H54 (cell line): ENCODE measurements around the gene CHGA.

Source experiments
- DNase-seq: peaks from one replicate; pipeline ENCODE4 v3.0.0; 2011; ENCODE audit warnings: low spot score, mixed read lengths; ENCODE audit not compliant: insufficient read length
- FAIRE-seq: peaks from 3 replicates; lab custom pipeline; 2011; peaks lifted over from hg19 to GRCh38; lab: Jason Lieb, UNC
- POLR2A ChIP-seq: IDR thresholded peaks from 2 replicates; pipeline ENCODE4 v1.6.1; 2011; ENCODE audit warnings: low read depth, mild to moderate bottlenecking, low read length

The CHGA gene

DNA sequence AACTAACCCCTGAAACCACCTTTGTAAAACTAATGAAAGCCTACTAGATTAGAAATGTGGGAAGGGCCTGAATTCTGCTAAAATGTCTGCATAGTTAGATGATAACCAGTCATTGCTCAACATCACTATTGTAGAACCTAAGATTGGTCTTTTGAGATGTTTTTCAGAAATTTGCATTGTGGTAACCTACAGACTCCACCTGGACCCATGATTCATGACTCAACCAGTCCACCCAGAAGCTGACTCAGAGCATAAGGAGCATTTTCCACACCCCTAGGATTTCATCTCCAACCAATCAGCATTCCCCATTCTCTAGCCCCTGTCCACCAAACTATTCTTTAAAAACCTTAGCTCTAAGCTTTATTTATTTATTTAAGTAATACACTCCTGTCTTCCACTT, 30.4 kb upstream of the CHGA start:
- DNase-seq (no peak), FAIRE-seq (no peak)
- TF ChIP-seq POLR2A: no peak

DNA sequence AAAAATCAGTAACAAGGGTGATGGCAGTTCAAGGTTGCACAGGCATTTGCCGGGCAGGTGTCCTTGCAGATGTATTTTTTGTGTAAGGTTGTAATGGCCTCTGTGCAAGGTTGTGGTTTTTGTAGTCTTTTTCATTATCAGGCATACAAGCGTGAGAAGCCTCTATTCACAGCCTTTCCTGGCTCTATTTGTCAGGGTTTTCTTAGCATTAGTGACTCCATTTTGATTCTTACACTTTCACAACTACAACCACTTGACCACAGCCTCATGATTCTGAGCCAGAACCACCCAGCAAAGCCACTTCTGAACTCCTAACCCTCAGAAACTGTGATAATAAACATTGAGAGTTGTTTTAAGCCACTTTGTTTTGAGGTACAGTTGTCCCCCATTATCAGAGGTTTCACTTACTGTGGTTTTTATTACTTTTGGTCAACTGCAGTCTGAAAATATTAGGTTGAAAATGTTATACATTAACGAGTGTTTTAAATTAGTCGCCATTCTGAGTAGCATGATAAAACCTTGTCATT, 27.5 kb upstream of the CHGA start:
- DNase-seq: no peak
- FAIRE-seq: no peak
- no peak for TF ChIP-seq POLR2A

DNA sequence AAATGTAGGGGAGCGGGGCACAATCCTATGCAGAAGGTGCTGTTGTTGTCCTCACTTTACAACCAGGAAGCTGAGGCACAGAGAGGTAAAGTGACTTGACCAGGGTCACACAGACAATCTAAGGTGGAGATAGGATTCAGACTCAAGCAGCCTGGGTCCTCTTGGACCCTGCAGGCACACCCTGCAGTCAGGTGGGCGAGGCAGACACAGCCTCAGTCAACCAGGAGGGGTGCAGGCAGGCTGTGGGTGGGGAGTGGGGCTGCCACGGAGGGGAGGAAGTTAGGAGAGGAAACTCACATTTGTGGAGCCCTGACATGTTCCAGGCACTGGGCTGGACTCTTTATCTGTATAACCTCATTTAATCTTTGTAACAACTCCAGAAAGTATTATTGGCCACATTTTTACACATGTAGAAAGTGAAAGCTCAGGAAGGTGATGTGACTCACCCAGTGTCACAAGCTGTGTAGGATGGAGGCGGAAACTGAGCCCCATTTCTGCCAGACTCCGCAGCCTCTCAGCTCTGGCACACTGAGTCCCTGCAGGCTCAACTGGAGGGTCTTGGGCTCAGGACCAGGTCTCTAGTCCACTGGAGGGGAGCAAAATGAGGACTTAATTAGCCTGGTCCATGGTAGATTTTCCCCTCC, 24.9 kb upstream of the CHGA start:
- DNase-seq (no peak), FAIRE-seq (no peak)
- no peak for TF ChIP-seq POLR2A

DNA sequence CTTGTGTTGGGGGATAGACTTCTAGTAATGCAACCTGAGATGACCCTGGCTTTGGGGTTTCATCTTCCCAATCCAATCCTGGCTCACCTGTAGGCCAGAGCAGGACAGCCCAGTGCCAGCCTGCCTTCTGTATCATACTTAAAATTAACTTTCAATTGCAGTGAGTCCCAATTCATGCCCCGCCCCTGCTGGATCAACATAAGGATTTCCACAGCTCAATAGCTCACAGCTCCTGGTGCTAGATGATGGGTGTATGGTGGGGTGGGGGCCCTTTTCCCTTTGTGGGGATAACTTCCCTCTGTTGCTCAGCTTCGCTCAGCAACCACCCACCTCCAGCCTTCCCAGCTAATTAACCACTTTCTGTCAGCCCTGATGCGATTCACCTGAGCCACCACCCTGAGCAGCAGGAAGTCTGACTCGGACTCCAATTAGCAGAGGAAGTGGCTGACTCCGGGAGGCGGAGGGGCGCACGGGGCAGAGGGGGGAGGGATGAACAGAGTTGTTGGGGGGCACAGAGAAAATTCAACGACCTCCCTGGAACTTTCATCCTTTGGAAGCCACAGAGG, 24.3 kb upstream of the CHGA start:
- no peak for FAIRE-seq
- no peak for DNase-seq
- TF ChIP-seq POLR2A: no peak

DNA sequence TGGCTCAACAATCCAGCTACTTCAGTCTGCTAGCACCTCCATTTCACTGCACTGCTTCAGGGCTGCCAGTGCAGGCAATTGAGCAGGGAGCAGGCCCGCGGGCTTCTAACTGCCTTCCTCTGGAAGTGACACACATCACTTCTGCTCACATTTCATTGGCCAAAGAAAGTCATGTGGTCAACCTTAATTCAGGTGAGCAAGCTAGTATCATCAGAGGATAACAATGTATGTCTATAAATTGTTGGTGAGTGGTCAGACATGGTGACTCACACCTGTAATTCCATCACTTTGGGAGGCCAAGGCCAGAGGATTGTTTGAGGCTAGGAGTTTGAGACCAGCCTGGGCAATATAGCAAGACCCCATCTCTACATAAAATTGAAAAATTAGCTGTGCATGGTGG, 22.3 kb upstream of the CHGA start:
- FAIRE-seq (no peak), DNase-seq (no peak)
- no peak for TF ChIP-seq POLR2A

DNA sequence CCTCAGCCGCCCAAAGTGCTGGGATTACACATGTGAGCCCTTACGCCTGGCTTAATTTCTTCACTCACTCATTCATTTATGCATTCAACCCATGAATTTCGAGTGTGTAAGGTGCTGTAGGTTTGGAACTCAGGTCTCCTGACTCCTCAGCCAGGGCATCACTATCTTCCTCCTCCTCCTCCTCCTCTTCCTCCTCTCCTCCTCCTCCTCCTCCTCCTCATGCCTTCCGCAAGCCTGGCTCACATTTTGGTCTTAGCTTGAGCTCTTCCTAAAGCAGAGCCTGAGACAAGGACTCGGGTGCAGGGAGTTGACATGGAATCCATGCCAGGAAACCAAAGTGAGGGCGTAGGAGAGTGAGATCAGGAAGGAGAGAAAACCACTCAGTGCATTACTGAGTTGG, 20.8 kb upstream of the CHGA start:
- FAIRE-seq (no peak), DNase-seq (no peak)
- TF ChIP-seq POLR2A: no peak

DNA sequence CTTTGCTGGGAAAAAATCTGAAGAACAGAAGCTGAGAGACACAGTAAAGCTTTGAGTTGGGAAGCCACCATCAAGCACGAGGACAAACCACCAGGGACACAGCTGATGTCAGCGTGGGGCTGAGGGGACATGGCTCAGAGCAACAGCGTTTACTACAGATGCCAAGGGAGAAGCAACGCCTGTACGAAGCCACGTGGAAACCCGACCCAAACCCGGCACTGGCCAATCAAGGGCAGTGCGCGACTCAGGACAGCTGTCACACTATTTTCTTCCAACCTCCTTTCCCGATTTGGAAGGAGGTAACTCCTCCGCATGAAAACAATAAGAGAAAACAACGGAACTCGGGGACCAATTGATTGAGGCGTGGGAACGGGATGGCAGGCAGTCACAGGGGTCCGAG, 20.2 kb upstream of the CHGA start:
- TF ChIP-seq POLR2A: no peak
- no peak for FAIRE-seq
- no peak for DNase-seq

DNA sequence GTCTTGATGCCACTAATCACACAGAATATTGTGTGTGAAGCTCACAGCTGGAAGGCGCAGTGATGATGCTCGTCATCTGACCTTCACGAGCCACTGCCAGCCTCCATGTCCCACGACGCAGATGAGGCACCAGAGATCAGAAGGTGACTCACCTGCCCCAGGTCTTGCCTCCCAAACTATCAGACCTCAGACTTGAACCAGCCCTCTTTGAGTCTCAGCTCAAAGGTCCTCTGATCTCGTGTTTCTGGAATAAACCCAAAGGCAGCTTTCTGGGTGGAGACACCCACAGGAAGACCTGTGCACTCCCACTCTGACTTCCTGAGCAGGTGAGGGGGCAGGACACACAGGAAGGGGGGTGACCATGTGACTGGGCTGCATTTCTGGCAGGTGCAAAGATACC, 19.6 kb upstream of the CHGA start:
- no peak for DNase-seq
- FAIRE-seq: no peak
- TF ChIP-seq POLR2A: no peak

DNA sequence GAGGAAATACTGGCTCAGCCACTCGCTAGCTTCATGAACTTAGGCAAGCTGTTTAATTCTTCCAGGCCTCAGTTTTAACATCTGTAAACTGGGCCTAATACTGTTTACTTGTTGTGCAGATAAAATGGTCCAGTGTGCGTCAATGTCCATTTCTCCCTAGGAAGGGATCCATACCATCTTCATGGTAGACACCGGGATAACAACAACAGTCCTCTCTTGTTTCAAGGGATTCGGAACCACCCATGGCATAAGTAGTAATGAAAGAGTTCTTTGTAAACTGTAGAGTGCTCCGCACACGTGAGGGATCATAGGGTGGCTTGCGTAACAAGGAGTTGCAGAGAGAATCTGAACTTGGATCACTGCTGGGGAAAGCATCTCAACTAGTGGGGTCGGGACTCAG, 17.3 kb upstream of the CHGA start:
- FAIRE-seq (no peak), DNase-seq (no peak)
- TF ChIP-seq POLR2A: no peak

DNA sequence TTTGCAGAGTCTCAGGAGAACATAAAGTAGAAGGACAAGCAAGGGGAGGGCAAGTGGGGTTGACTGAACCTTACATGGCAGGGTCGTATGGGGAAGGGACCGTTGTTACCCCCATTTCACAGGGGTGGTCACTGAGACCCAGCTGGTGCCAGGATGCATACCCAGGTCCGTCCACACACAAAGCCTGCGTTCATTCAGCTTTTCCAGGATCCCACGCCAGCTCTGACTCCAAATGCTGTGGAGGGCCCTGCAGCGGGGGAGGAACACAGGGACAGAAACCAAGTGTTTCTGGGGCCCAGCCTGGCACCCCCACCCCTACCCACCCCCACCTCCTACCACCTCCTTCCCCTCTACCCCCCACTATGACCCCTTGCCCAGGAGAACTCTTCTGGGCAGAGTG, 16.5 kb upstream of the CHGA start:
- DNase-seq: no peak
- TF ChIP-seq POLR2A: no peak
- no peak for FAIRE-seq

DNA sequence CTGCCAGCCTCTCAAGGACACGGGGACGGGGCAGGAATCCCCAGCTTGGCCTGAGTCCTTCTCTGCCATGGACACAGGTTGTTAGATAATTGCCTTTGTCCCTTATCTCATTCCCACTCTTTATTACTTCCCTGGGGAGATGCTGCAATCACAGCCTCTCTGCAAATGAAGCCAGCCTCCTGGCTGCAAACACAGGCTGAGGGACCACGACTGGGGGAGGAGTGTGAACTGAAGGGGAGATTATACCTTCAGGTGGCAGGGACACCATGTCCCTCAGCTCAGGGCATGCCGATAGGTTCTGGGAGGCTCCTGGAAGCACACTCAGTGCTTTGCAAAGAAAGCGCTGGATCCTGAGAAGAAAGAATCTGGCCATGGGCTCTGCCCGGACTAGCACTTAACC, 16.1 kb upstream of the CHGA start:
- TF ChIP-seq POLR2A: no peak
- FAIRE-seq (no peak), DNase-seq (no peak)

DNA sequence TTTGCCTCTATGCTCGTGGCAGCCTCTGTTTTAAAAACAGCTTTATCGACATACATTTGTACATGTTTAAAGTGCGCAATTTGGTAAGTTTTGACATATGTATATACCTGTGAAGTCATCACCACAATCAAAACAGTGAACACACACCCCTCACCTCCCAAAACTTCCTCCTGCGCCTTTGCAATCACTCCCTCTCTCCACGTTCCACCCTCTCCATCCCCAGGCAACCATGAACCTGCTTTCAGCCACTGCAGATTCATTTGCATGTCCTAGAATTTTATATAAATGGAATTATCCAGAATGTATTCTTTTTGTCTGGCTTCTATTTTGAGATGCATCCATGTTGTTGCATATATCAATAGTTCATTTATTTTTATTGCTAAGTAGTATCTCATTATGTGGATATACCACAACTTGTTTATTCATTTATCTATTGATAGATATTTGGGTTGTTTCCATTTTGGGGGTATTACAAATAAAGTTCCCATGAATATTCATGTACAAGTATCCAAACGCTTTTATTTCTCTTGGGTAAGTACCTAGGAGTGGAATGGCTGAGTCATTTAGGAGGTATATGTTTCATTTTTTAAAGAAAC, 15.5 kb upstream of the CHGA start:
- DNase-seq (no peak), FAIRE-seq (no peak)
- TF ChIP-seq POLR2A: no peak

DNA sequence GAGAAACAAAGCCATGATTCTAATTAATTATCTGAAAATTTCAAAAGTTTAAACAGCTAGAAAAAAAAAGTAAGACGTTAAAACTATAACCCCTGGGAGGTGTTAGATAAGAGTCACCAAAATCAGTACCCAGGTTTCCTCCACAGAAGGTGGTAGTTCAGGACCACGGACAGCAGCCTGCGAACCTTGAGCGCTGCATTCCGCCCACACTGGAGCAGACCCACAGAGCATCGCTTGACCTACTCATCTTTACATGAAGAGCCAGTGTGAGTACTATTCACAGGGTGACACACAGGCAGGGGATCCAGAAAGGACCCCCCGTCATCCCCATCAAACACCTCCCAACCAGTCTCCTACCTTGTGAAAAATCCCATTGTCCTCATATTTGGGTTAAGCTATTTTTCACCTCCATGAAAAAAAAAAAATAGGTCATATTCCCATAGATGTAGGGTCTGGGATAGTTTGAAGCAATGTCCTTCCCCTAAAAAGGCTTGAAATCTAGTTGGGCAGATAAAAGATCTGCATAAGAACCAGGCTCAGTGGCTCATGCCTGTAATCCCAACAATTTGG, 8.8 kb upstream of the CHGA start:
- no peak for TF ChIP-seq POLR2A
- no peak for FAIRE-seq
- DNase-seq: no peak

DNA sequence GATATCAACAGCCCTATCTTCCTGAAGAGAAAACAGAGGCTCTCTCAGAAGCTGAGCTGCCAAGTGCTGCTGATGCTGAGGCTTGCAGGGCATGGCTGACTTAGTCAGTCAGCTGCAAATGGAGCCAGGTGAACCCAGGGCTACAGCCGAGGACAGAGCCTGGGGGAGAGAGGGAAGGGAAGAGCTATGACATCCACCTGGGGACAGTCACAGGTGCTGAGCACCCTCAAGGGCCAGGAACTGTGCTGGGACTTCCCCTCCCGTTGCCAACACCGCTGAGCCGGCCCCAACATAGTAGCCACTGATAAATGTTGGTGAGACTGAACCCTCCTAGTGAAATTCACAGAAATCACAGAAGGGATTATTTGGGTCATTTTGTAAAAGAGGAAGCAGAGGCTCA, 6.7 kb upstream of the CHGA start:
- FAIRE-seq (no peak), DNase-seq (no peak)
- no peak for TF ChIP-seq POLR2A
